Esophagus muscularis mucosa (tissue), 4 donors: ENCODE measurements around the gene CDCA7L.

Experiments
- EP300 ChIP-seq: sonication (generic); formaldehyde crosslinking; IDR thresholded peaks from one replicate; pipeline ENCODE4 v1.6.1; 2017; ENCODE audit warnings: antibody characterized with exemption
- POLR2A ChIP-seq: fragments of 450-650 bp; IDR thresholded peaks from one replicate; pipeline ENCODE4 v1.6.1; 2017; ENCODE audit warnings: antibody characterized with exemption, moderate library complexity, mild to moderate bottlenecking, low read depth
- POLR2AphosphoS5 ChIP-seq, 2 donors: sonication (generic); formaldehyde crosslinking; IDR thresholded peaks; one replicate each; pipeline ENCODE4 v1.6.1; 2017; ENCODE audit warnings: antibody characterized with exemption in 2 of 2
- TF ChIP-seq, protein P1 (sequence below), 3 experiments: fragments of 200-600 bp in 2 of 3; fragments of 450-650 bp in 1 of 3; sonication (generic) in 2 of 3; IDR thresholded peaks; one replicate each; pipeline ENCODE4 v1.5.1; 2017 to 2019; ENCODE audit warnings: antibody characterized with exemption in 3 of 3, mild to moderate bottlenecking in 2 of 3, moderate library complexity in 1 of 3

DNA sequence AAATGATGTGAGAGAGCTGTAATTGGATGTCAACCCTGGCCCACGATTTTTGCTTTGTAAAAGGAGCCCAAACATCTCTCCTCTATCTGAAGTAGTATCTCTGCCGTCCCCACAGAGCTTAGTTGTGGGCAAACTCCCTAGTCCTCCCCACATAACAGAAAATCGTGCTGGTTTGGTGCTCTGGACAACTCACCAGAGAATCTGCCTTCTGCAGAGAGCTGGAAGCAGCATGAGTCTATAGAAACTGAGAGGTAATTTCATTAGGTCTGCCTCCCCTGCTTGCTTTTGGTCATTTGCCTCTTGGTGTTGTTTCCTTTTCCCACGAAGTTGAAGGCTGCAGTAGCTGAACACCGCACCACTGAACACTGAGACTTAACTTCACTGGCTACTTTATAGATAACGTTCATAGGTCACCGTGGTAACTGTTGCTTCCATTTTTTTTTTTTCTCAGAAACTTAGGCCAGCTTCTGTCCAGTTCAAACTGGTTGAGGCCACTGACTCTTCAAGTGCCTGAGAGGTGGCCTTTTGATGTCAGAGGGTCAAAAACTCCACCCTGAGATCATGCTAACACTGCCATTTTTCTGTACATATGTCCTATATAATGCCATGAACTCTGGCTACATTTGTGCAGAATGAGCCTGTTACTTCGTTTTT is 3.3 kb upstream of the CDCA7L start:
- TF ChIP-seq, protein P1, sequence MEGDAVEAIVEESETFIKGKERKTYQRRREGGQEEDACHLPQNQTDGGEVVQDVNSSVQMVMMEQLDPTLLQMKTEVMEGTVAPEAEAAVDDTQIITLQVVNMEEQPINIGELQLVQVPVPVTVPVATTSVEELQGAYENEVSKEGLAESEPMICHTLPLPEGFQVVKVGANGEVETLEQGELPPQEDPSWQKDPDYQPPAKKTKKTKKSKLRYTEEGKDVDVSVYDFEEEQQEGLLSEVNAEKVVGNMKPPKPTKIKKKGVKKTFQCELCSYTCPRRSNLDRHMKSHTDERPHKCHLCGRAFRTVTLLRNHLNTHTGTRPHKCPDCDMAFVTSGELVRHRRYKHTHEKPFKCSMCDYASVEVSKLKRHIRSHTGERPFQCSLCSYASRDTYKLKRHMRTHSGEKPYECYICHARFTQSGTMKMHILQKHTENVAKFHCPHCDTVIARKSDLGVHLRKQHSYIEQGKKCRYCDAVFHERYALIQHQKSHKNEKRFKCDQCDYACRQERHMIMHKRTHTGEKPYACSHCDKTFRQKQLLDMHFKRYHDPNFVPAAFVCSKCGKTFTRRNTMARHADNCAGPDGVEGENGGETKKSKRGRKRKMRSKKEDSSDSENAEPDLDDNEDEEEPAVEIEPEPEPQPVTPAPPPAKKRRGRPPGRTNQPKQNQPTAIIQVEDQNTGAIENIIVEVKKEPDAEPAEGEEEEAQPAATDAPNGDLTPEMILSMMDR (IDR thresholded peaks at IDR 0.05) = no peak
- TF ChIP-seq POLR2A (no peak), EP300 (no peak), POLR2AphosphoS5 (IDR thresholded peaks at IDR 0.05) (no peak)
